Cardiac muscle cell (in vitro differentiated cells and primary cell): ENCODE measurements around the gene PVR. TPM values are rescaled to one million over a fixed set of nuclear protein-coding genes. Genes with fewer than 3 reads are reported as not detected.
A peak's percentile ranks its signal among the peaks of the same experiment; 100 is the strongest.

Experiments used
- DNase-seq, 2 donors: peaks; one replicate each; pipeline versions ENCODE4 v3.0.0 to v3.0.0-alpha.2; 2010 to 2017; ENCODE audit warnings: low read depth in 1 of 2, low spot score in 1 of 2
- H3K27ac ChIP-seq: fragments of 200-600 bp; sonication (generic); 2 replicates; pipeline ENCODE4 v1.5.1; 2016
- H3K27me3 ChIP-seq: fragments of 200-600 bp; sonication (generic); 2 replicates; pipeline ENCODE4 v1.6.0; 2016; ENCODE audit warnings: control low read depth
- H3K36me3 ChIP-seq: fragments of 200-600 bp; sonication (generic); 2 replicates; pipeline ENCODE4 v1.5.1; 2016; ENCODE audit warnings: control low read depth
- H3K4me1 ChIP-seq: fragments of 200-600 bp; sonication (generic); 2 replicates; pipeline ENCODE4 v1.8.1; 2017; ENCODE audit warnings: low read depth, mild to moderate bottlenecking, mixed run types
- H3K4me3 ChIP-seq: fragments of 200-600 bp; sonication (generic); 2 replicates; pipeline ENCODE4 v1.5.1; 2016; ENCODE audit warnings: mild to moderate bottlenecking
- H3K9me3 ChIP-seq: fragments of 200-600 bp; sonication (generic); 2 replicates; pipeline ENCODE4 v1.5.1; 2017; ENCODE audit warnings: low read depth, mild to moderate bottlenecking, control low read depth
- CTCF ChIP-seq: IDR thresholded peaks from 2 replicates; pipeline ENCODE4 v1.5.1; 2012; ENCODE audit warnings: low read depth, mild to moderate bottlenecking, low read length
- polyA plus RNA-seq: library from polyadenylated mRNA; unstranded; fragments of >200 nt; fragmentation: Nextera tagmentation; extraction: Ambion mirVana; gene quantifications from 2 replicates; pipeline ENCODE4 v1.2.1, GENCODE V29; 2016
- total RNA-seq: library from RNA; depleted of rRNA; stranded (reverse); fragments of >200 nt; gene quantifications from 2 replicates; pipeline ENCODE4 v1.2.3, GENCODE V29; 2016

The PVR gene
- total and polyA plus RNA-seq, 2 experiments from 2014 or later: 19.6 to 20.8 TPM

- no peaks in the 10 kb centered on the region for H3K36me3 ChIP-seq
- TF ChIP-seq CTCF: no peak
- no peak overlapping the region for H3K27ac ChIP-seq
- no peak overlapping the region for H3K4me3 ChIP-seq
- no peak for DNase-seq
- H3K27me3 ChIP-seq: no peaks in the 10 kb centered on the region
- no peaks in the 10 kb centered on the region for H3K9me3 ChIP-seq
- H3K4me1 ChIP-seq: peaks cover 8% of the 10 kb centered on the region
Observed at GRCh38 chr19:44635581-44636438, 7.9 kb upstream of the PVR start.

- H3K27ac ChIP-seq: no peak overlapping the region
- no peak for TF ChIP-seq CTCF
- no peaks in the 10 kb centered on the region for H3K27me3 ChIP-seq
- DNase-seq: no peak
- peaks cover 8% of the 10 kb centered on the region for H3K4me1 ChIP-seq
- no peaks in the 10 kb centered on the region for H3K36me3 ChIP-seq
- no peaks in the 10 kb centered on the region for H3K9me3 ChIP-seq
- H3K4me3 ChIP-seq: no peak overlapping the region
Observed at GRCh38 chr19:44636439-44637389, 7.0 kb upstream of the PVR start.

GRCh38 chr19:44637390-44637764, 6.3 kb upstream of the PVR start:
- TF ChIP-seq CTCF: no peak

GRCh38 chr19:44640518-44640917, 3.2 kb upstream of the PVR start:
- Histone ChIP-seq H3K36me3 (no peaks in the 10 kb centered on the region), H3K9me3 (no peaks in the 10 kb centered on the region), H3K4me1 (no peaks in the 10 kb centered on the region), H3K27me3 (no peaks in the 10 kb centered on the region), H3K27ac (no peak overlapping the region), H3K4me3 (no peak overlapping the region)
- peak in 1 of 2 donors; percentile 73 for DNase-seq
- no peak for TF ChIP-seq CTCF

More at GRCh38 chr19:44637390-44637764, 6.3 kb upstream of the PVR start:
- no peak overlapping the region for H3K4me3 ChIP-seq
- H3K9me3 ChIP-seq: no peaks in the 10 kb centered on the region
- no peaks in the 10 kb centered on the region for H3K36me3 ChIP-seq
- H3K4me1 ChIP-seq: peaks cover 8% of the 10 kb centered on the region
- no peak for DNase-seq
- H3K27me3 ChIP-seq: no peaks in the 10 kb centered on the region
- H3K27ac ChIP-seq: no peak overlapping the region

- no peaks in the 10 kb centered on the region for H3K4me1 ChIP-seq
- no peaks in the 10 kb centered on the region for H3K9me3 ChIP-seq
- TF ChIP-seq CTCF: no peak
- DNase-seq: no peak
- no peak overlapping the region for H3K4me3 ChIP-seq
- no peak overlapping the region for H3K27ac ChIP-seq
- no peaks in the 10 kb centered on the region for H3K27me3 ChIP-seq
- no peaks in the 10 kb centered on the region for H3K36me3 ChIP-seq
Observed at GRCh38 chr19:44641501-44642265, 2.0 kb upstream of the PVR start.
